Keratinocyte (primary cell): ENCODE results near the gene MINDY4. TPM values are rescaled to one million over a fixed set of nuclear protein-coding genes. Genes with fewer than 3 reads are reported as not detected.

Source experiments
- DNase-seq: peaks from one replicate; pipeline ENCODE4 v3.0.0-alpha.2; 2011; ENCODE audit warnings: low read depth, missing footprints, low spot score
- FAIRE-seq: peaks from 2 replicates; lab custom pipeline; 2011; peaks lifted over from hg19 to GRCh38; lab: Jason Lieb, UNC
- H2AFZ ChIP-seq: 2 replicates; pipeline ENCODE4 v1.6.0; 2012; ENCODE audit warnings: low read length, control low read depth, inconsistent platforms; ENCODE audit not compliant: control insufficient read depth
- H3K27ac ChIP-seq: 2 replicates; pipeline ENCODE4 v1.5.1; 2011; ENCODE audit warnings: low read length; ENCODE audit not compliant: control insufficient read depth, insufficient read depth
- H3K27me3 ChIP-seq: 3 replicates; pipeline ENCODE4 v1.6.0; 2011; ENCODE audit warnings: low read length; ENCODE audit not compliant: control insufficient read depth, insufficient read depth; ENCODE audit errors: extremely low read depth
- H3K36me3 ChIP-seq, 2 experiments: 2 replicates in 1 of 2; 3 replicates in 1 of 2; pipeline ENCODE4 v1.5.1; 2011; ENCODE audit warnings: low read length in 2 of 2, mild to moderate bottlenecking in 1 of 2; ENCODE audit not compliant: control insufficient read depth in 2 of 2, insufficient read depth in 2 of 2; ENCODE audit errors: extremely low read depth in 1 of 2
- H3K4me1 ChIP-seq: 3 replicates; pipeline ENCODE4 v1.5.1; 2011; ENCODE audit warnings: low read length; ENCODE audit not compliant: control insufficient read depth, insufficient read depth; ENCODE audit errors: extremely low read depth
- H3K4me2 ChIP-seq: 3 replicates; pipeline ENCODE4 v1.6.0; 2011; ENCODE audit warnings: low read depth, low read length; ENCODE audit not compliant: control insufficient read depth, insufficient read depth; ENCODE audit errors: extremely low read depth
- H3K4me3 ChIP-seq, 3 experiments: fragments of 200-600 bp in 1 of 3; sonication (generic) in 1 of 3; 2 replicates in 2 of 3; 3 replicates in 1 of 3; pipeline ENCODE4 v1.5.1; 2011 to 2016; ENCODE audit warnings: low read length in 3 of 3, mild to moderate bottlenecking in 3 of 3, control low read depth in 2 of 3, inconsistent platforms in 1 of 3, low read depth in 1 of 3, mixed read lengths in 1 of 3, mixed run types in 1 of 3, moderate library complexity in 1 of 3; ENCODE audit not compliant: control insufficient read depth in 2 of 3, insufficient read depth in 2 of 3; ENCODE audit errors: extremely low read depth in 1 of 3
- H3K79me2 ChIP-seq: 2 replicates; pipeline ENCODE4 v1.6.0; 2012; ENCODE audit warnings: low read length; ENCODE audit not compliant: control insufficient read depth, insufficient read depth
- H3K9ac ChIP-seq: 3 replicates; pipeline ENCODE4 v1.6.0; 2011; ENCODE audit warnings: low read length; ENCODE audit not compliant: control insufficient read depth, insufficient read depth; ENCODE audit errors: extremely low read depth
- H3K9me1 ChIP-seq: 3 replicates; pipeline ENCODE4 v1.6.0; 2011; ENCODE audit warnings: low read length; ENCODE audit not compliant: control insufficient read depth, insufficient read depth; ENCODE audit errors: extremely low read depth
- H3K9me3 ChIP-seq: 2 replicates; pipeline ENCODE4 v1.5.1; 2012; ENCODE audit warnings: low read depth, low read length; ENCODE audit not compliant: control insufficient read depth
- H4K20me1 ChIP-seq: 3 replicates; pipeline ENCODE4 v1.6.0; 2011; ENCODE audit warnings: low read length; ENCODE audit not compliant: control insufficient read depth, insufficient read depth; ENCODE audit errors: extremely low read depth
- EZH2 ChIP-seq: IDR thresholded peaks from one replicate; pipeline ENCODE4 v1.6.1; 2012; ENCODE audit warnings: inconsistent platforms, mild to moderate bottlenecking, low read length, moderate library complexity
- dilution Hi-C: fragments of 300-500 bp; cut with MboI; formaldehyde crosslinking; loops from one replicate; pipeline ENCODE4 v1.7.0; 2020; ENCODE audit warnings: low sequenced_read_pairs; ENCODE audit not compliant: extremely low pct_ligation_motif_present
- polyA plus RNA-seq, 5 experiments: library from polyadenylated mRNA; depleted of rRNA in 3 of 5; stranded (reverse) in 3 of 5; stranded (forward) in 1 of 5; unstranded in 1 of 5; fragments of >200 nt; gene quantifications; 1 replicate in 1 of 5; 2 replicates in 3 of 5; 3 replicates in 1 of 5; pipeline versions ENCODE4 v1.2.1 to v1.2.3, GENCODE V29; 2011 to 2012; ENCODE audit warnings: missing spikeins in 2 of 5, low read depth in 1 of 5, low replicate concordance in 1 of 5
- TF ChIP-seq, protein P1 (sequence below), 3 experiments: IDR thresholded peaks in 1 of 3; conservative IDR thresholded peaks in 1 of 3; optimal IDR thresholded peaks in 1 of 3; 2 replicates in 2 of 3; 3 replicates in 1 of 3; pipeline versions ENCODE3 to v1.5.1; 2011; ENCODE audit warnings: low read length in 3 of 3, mild to moderate bottlenecking in 3 of 3, moderate library complexity in 2 of 3, control low read depth in 1 of 3, inconsistent platforms in 1 of 3; ENCODE audit not compliant: insufficient read depth in 2 of 3; ENCODE audit errors: extremely low read depth in 1 of 3

Gene MINDY4
- polyA plus RNA-seq, 1 donor (not counting 4 experiments of a cell fraction or from before 2014, with no cell fraction given), result 1.5 TPM

DNA sequence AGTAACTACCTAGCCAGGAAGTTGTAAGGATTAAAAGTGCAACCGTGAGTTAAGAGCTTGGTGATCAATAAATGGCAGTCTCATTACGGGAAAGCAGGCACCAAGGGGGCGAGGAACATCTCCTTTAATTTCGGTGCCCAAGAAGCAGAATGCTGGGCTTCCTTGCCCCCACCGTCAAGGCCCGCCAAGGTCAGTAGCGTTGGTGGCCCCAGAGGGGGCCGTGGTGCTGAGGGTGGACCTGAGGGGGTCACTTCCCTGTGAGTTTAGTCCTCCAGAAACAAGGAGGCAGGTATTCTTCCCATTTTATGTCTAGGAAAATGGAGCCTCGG, 408 bp upstream of the MINDY4 start:
- peak overlapping the region; percentile 91 for H3K4me2 ChIP-seq
- DNase-seq, result no peak
- FAIRE-seq, result no peak
- dilution Hi-C loops, result no loop called here
- H3K27me3 ChIP-seq, result no peaks in the 10 kb centered on the region
- no peaks in the 10 kb centered on the region for H3K36me3 ChIP-seq
- no peaks in the 10 kb centered on the region for H3K9me3 ChIP-seq
- H2AFZ ChIP-seq, result peak overlapping the region; percentile 8
- H3K4me3 ChIP-seq, result peak overlapping the region; percentile 53 to 84 (median 72)
- peaks cover 15% of the 10 kb centered on the region for H3K4me1 ChIP-seq
- no peaks in the 10 kb centered on the region for H3K79me2 ChIP-seq
- peak overlapping the region; percentile 6 for H3K9ac ChIP-seq
- no peaks in the 10 kb centered on the region for H3K9me1 ChIP-seq
- TF ChIP-seq, protein P1, sequence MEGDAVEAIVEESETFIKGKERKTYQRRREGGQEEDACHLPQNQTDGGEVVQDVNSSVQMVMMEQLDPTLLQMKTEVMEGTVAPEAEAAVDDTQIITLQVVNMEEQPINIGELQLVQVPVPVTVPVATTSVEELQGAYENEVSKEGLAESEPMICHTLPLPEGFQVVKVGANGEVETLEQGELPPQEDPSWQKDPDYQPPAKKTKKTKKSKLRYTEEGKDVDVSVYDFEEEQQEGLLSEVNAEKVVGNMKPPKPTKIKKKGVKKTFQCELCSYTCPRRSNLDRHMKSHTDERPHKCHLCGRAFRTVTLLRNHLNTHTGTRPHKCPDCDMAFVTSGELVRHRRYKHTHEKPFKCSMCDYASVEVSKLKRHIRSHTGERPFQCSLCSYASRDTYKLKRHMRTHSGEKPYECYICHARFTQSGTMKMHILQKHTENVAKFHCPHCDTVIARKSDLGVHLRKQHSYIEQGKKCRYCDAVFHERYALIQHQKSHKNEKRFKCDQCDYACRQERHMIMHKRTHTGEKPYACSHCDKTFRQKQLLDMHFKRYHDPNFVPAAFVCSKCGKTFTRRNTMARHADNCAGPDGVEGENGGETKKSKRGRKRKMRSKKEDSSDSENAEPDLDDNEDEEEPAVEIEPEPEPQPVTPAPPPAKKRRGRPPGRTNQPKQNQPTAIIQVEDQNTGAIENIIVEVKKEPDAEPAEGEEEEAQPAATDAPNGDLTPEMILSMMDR (optimal IDR thresholded peaks at IDR 0.05 in 1 of 3, IDR thresholded peaks at IDR 0.05 in 1 of 3, conservative IDR thresholded peaks at IDR 0.05 in 1 of 3; ENCODE audit: extremely low read depth in 1 of 3, insufficient read depth in 2 of 3, low read length in 3 of 3), result no peak
- no peak for TF ChIP-seq EZH2
- H3K27ac ChIP-seq, result no peak overlapping the region
- H4K20me1 ChIP-seq, result no peaks in the 10 kb centered on the region

DNA sequence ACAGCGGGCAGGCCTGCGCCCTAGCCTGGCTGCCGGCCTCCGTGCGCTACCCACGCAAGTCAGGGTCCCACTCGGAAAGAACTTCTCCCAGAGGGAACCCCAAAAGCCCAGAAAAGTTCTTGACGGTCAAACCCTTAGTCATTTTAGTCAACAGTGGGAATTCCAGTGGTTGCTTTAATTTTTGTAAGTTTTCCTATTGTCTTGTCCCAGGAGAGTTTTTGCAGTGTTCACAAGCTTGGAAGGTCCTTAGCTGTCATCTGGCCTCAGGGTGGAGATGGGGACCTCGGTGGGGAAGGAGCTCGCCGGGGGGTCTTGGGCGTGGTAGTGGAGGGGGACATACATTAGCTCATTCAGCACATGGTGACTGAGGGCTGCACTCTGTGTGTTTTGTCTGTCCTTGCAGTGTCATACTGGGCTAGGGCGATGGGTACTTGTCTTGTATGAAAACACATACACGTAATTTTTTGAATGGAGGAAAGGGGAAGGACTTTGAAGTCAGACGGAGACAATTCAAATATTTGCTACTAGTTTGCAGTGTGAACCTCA, 736 bp downstream of the MINDY4 start:
- no peak for TF ChIP-seq EZH2
- TF ChIP-seq, protein P1 (optimal IDR thresholded peaks at IDR 0.05 in 1 of 3, IDR thresholded peaks at IDR 0.05 in 1 of 3, conservative IDR thresholded peaks at IDR 0.05 in 1 of 3; ENCODE audit: extremely low read depth in 1 of 3, insufficient read depth in 2 of 3, low read length in 3 of 3), result no peak
- H4K20me1 ChIP-seq, result no peaks in the 10 kb centered on the region
- DNase-seq (no peak), FAIRE-seq (peak; percentile 49)
- H2AFZ ChIP-seq, result peak overlapping the region; percentile 81
- H3K79me2 ChIP-seq, result no peaks in the 10 kb centered on the region
- no peaks in the 10 kb centered on the region for H3K9me3 ChIP-seq
- H3K4me1 ChIP-seq, result peaks cover 15% of the 10 kb centered on the region
- dilution Hi-C loops, result no loop called here
- peak overlapping the region; percentile 91 for H3K4me2 ChIP-seq
- peak overlapping the region; percentile 53 to 84 (median 72) for H3K4me3 ChIP-seq
- H3K36me3 ChIP-seq, result no peaks in the 10 kb centered on the region
- peak overlapping the region; percentile 51 for H3K27ac ChIP-seq
- H3K9me1 ChIP-seq, result no peaks in the 10 kb centered on the region
- peak overlapping the region; percentile 74 for H3K9ac ChIP-seq
- H3K27me3 ChIP-seq, result no peaks in the 10 kb centered on the region
